ENCODE results near the gene FUCA1. TPM values are rescaled to one million over a fixed set of nuclear protein-coding genes. Genes with fewer than 3 reads are reported as not detected.
A peak's percentile ranks its signal among the peaks of the same experiment; 100 is the strongest.

FUCA1 gene
- total RNA-seq, 2 donors from 2014 or later = 13.8 to 27.9 TPM

GRCh38 chr1:23795676-23796465 lies 72.2 kb downstream of the FUCA1 start:
- intact Hi-C loops (cut with DNase I) = no loop called here
- DNase-seq (ENCODE audit: low spot score) = peak; percentile 58

Other genes starting within 250 kb of the FUCA1 start
- gene RPL11, start 176.5 kb downstream of the FUCA1 start, total RNA-seq = 100 to 1,000 TPM; 706 to 724 TPM
- gene ELOA, start 124.8 kb downstream of the FUCA1 start, total RNA-seq = 10 to 100 TPM; 34.4 to 34.8 TPM
- 10 to 100 TPM; 35.6 to 40.4 TPM for gene PITHD1, start 89.9 kb downstream of the FUCA1 start, total RNA-seq
- gene LYPLA2, start 77.1 kb downstream of the FUCA1 start, total RNA-seq = 10 to 100 TPM; 21.1 to 21.8 TPM
- 10 to 100 TPM; 15.2 to 18.4 TPM for gene GALE, start 67.5 kb downstream of the FUCA1 start, total RNA-seq
- gene HMGCL, start 42.9 kb downstream of the FUCA1 start, total RNA-seq = 10 to 100 TPM; 23.1 to 27.4 TPM
- gene CNR2, start 45.1 kb upstream of the FUCA1 start, total RNA-seq = under 1 TPM; 0.05 to 0.14 TPM
- gene PNRC2, start 91.5 kb upstream of the FUCA1 start, total RNA-seq = 100 to 1,000 TPM in 1 of 2 donors, 10 to 100 TPM in 1; 85.6 to 104 TPM
- gene SRSF10, start 112.0 kb upstream of the FUCA1 start, total RNA-seq = 10 to 100 TPM; 74.1 to 77.4 TPM
- 1 to 10 TPM in 1 of 2 donors, under 1 TPM in 1; 0.83 to 1.2 TPM for gene MYOM3, start 243.8 kb upstream of the FUCA1 start, total RNA-seq

Measured in posterior vena cava (tissue), 2 donors.